Coronary artery (tissue), 2 donors: ENCODE measurements around the gene LTB.

ENCODE experiments used
- DNase-seq: peaks from one replicate; pipeline ENCODE4 v3.0.0-alpha.2; 2017; ENCODE audit warnings: low spot score
- H3K27ac ChIP-seq, 2 donors: fragments of 200-600 bp; sonication (generic); one replicate each; pipeline ENCODE4 v1.5.1; 2016 to 2019
- H3K4me3 ChIP-seq: fragments of 200-600 bp; sonication (generic); 2 replicates; pipeline ENCODE4 v1.5.1; 2016; ENCODE audit warnings: mild to moderate bottlenecking, moderate library complexity
- CTCF ChIP-seq: fragments of 200-600 bp; sonication (generic); IDR thresholded peaks from one replicate; pipeline ENCODE4 v1.5.1; 2019; ENCODE audit warnings: antibody characterized with exemption

LTB gene

GRCh38 chr6:31532644-31533454, 49.4 kb downstream of the LTB start:
- no peak for TF ChIP-seq CTCF
- H3K4me3 ChIP-seq, result no peak overlapping the region
- no peak for DNase-seq
- H3K27ac ChIP-seq, result no peak overlapping the region

- no peak for DNase-seq
- no peak for TF ChIP-seq CTCF
- Histone ChIP-seq H3K27ac (no peak overlapping the region), H3K4me3 (no peak overlapping the region)
These were observed 50.2 kb downstream of the LTB start for GRCh38 chr6:31531771-31532643.

GRCh38 chr6:31531162-31531561, 51.1 kb downstream of the LTB start:
- TF ChIP-seq CTCF, result no peak
- DNase-seq, result no peak
- no peak overlapping the region for H3K4me3 ChIP-seq
- H3K27ac ChIP-seq, result no peak overlapping the region

GRCh38 chr6:31530659-31531058, 51.6 kb downstream of the LTB start:
- no peak for TF ChIP-seq CTCF
- no peak for DNase-seq
- no peak overlapping the region for H3K27ac ChIP-seq
- no peak overlapping the region for H3K4me3 ChIP-seq
